MM.1S (cell line): Measurements from ENCODE around the gene TOR1A.

ENCODE experiments used
- EZH2 ChIP-seq: fragments of 300-600 bp; sonication (generic); optimal IDR thresholded peaks from 2 replicates; pipeline ENCODE3; 2017; ENCODE audit warnings: low read depth, mild to moderate bottlenecking, antibody characterized with exemption, low read length, mixed read lengths
- TF ChIP-seq, protein P1 (sequence below): fragments of 300-600 bp; sonication (generic); IDR thresholded peaks from 2 replicates; pipeline ENCODE4 v1.5.1; 2016; ENCODE audit warnings: antibody characterized with exemption, low read length, mixed read lengths

GRCh38 chr9:129835128-129835859, 11.4 kb upstream of the TOR1A start, which contains the start of the genes C9orf78 and USP20:
- TF ChIP-seq, protein P1, sequence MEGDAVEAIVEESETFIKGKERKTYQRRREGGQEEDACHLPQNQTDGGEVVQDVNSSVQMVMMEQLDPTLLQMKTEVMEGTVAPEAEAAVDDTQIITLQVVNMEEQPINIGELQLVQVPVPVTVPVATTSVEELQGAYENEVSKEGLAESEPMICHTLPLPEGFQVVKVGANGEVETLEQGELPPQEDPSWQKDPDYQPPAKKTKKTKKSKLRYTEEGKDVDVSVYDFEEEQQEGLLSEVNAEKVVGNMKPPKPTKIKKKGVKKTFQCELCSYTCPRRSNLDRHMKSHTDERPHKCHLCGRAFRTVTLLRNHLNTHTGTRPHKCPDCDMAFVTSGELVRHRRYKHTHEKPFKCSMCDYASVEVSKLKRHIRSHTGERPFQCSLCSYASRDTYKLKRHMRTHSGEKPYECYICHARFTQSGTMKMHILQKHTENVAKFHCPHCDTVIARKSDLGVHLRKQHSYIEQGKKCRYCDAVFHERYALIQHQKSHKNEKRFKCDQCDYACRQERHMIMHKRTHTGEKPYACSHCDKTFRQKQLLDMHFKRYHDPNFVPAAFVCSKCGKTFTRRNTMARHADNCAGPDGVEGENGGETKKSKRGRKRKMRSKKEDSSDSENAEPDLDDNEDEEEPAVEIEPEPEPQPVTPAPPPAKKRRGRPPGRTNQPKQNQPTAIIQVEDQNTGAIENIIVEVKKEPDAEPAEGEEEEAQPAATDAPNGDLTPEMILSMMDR: no peak
- TF ChIP-seq EZH2: no peak
